OCI-LY1 (cell line): ENCODE measurements around the gene SYNDIG1.

Experiments
- H2AFZ ChIP-seq: fragments of 200-600 bp; sonication (generic), shearing (Covaris generic); 2 replicates; pipeline ENCODE4 v1.6.0; 2014; ENCODE audit warnings: antibody characterized with exemption, mild to moderate bottlenecking, low read length
- H3F3A ChIP-seq: fragments of 200-600 bp; sonication (generic), shearing (Covaris generic); 2 replicates; pipeline ENCODE4 v1.6.0; 2014; ENCODE audit warnings: mild to moderate bottlenecking, antibody characterized with exemption, low read length, moderate library complexity; ENCODE audit not compliant: insufficient read depth
- H3K27ac ChIP-seq: fragments of 200-600 bp; sonication (generic); 2 replicates; pipeline ENCODE4 v1.5.1; 2014; ENCODE audit warnings: low read length, mixed run types, mild to moderate bottlenecking, low read depth; ENCODE audit not compliant: poor library complexity, severe bottlenecking
- H3K27me3 ChIP-seq: fragments of 200-600 bp; sonication (generic); 2 replicates; pipeline ENCODE4 v1.6.0; 2014; ENCODE audit warnings: antibody characterized with exemption, mild to moderate bottlenecking, low read length, moderate library complexity; ENCODE audit not compliant: insufficient read depth
- H3K36me3 ChIP-seq: fragments of 200-600 bp; sonication (generic); 2 replicates; pipeline ENCODE4 v1.6.1; 2014; ENCODE audit warnings: mild to moderate bottlenecking, antibody characterized with exemption, low read length, moderate library complexity, mixed read lengths; ENCODE audit not compliant: insufficient read depth
- H3K4me1 ChIP-seq: fragments of 200-600 bp; sonication (generic); 2 replicates; pipeline ENCODE4 v1.5.1; 2014; ENCODE audit warnings: mild to moderate bottlenecking, low read length, moderate library complexity; ENCODE audit not compliant: insufficient read depth, severe bottlenecking
- H3K4me2 ChIP-seq: fragments of 200-600 bp; sonication (generic), shearing (Covaris generic); 2 replicates; pipeline ENCODE4 v1.6.1; 2014; ENCODE audit warnings: low read length
- H3K4me3 ChIP-seq: fragments of 200-600 bp; sonication (generic); 2 replicates; pipeline ENCODE4 v1.5.1; 2014; ENCODE audit warnings: low read length, low read depth, mild to moderate bottlenecking, mixed read lengths; ENCODE audit not compliant: poor library complexity, severe bottlenecking
- H3K79me2 ChIP-seq: fragments of 200-600 bp; shearing (Covaris generic); 2 replicates; pipeline ENCODE4 v1.6.1; 2016; ENCODE audit warnings: mixed run types, low read length, mixed read lengths; ENCODE audit not compliant: insufficient read depth
- H3K9ac ChIP-seq: fragments of 200-600 bp; sonication (generic), shearing (Covaris generic); 2 replicates; pipeline ENCODE4 v1.6.1; 2014; ENCODE audit warnings: mild to moderate bottlenecking, low read length, mixed read lengths
- H3K9me2 ChIP-seq: fragments of 200-600 bp; sonication (generic), shearing (Covaris generic); 2 replicates; pipeline ENCODE4 v1.6.1; 2014; ENCODE audit warnings: low read depth, mild to moderate bottlenecking, low read length, mixed read lengths
- H3K9me3 ChIP-seq: fragments of 200-600 bp; shearing (Covaris generic); 2 replicates; pipeline ENCODE4 v1.6.1; 2014; ENCODE audit warnings: low read length, mixed read lengths
- H4K20me1 ChIP-seq: fragments of 200-600 bp; sonication (generic), shearing (Covaris generic); 2 replicates; pipeline ENCODE4 v1.6.0; 2016; ENCODE audit warnings: mild to moderate bottlenecking, low read length; ENCODE audit not compliant: insufficient read depth
- EZH2 ChIP-seq: fragments of 200-600 bp; sonication (generic), shearing (Covaris generic); IDR thresholded peaks from 2 replicates; pipeline ENCODE4 v1.8.0; 2017; ENCODE audit warnings: borderline replicate concordance, mixed run types, mild to moderate bottlenecking, antibody characterized with exemption, low read length, moderate library complexity, mixed read lengths
- TF ChIP-seq, protein P1 (sequence below): fragments of 200-600 bp; sonication (generic), shearing (Covaris generic); IDR thresholded peaks from 2 replicates; pipeline ENCODE4 v1.5.1; 2017; ENCODE audit warnings: mild to moderate bottlenecking, antibody characterized with exemption, low read length, moderate library complexity, mixed read lengths

SYNDIG1 gene

DNA sequence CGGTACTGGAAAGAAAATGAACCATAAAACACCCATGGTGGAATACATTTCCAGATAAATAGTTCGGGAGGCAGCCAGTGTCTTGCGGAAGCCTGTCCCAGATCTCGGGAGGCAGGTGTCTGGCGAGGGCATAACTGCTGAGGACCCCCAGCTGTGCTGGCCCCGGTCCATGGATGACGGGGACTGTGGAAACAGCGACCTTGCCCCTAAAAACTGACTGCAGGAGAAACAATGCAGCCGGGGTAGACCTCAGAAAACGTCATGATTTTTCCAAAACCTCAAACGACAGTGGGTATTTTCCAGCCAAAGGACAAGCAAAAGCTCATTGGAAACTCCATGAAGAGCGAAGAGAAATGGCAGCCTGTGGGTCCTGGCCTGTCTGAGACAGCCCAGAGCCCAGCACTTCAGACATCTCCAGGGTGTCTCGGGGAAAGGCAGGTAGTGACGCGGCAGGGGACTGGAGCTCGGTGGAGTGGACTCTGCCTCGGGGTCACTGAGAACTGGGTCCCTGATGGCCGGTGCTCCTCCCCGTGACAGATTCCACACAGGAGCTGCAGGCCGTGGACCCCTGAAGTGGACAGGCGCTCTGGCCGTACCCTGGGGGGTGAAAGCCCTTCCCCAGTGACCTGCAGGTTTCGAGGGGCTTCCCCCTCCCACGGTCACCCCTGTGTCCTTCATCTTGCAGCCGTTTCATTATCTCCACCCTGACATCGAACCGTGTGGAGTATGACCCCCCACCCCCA is 188.6 kb downstream of the SYNDIG1 start:
- no peaks in the 10 kb centered on the region for H3K79me2 ChIP-seq
- H3K9me3 ChIP-seq, result no peaks in the 10 kb centered on the region
- no peak overlapping the region for H2AFZ ChIP-seq
- H3K9ac ChIP-seq, result no peak overlapping the region
- TF ChIP-seq, protein P1, sequence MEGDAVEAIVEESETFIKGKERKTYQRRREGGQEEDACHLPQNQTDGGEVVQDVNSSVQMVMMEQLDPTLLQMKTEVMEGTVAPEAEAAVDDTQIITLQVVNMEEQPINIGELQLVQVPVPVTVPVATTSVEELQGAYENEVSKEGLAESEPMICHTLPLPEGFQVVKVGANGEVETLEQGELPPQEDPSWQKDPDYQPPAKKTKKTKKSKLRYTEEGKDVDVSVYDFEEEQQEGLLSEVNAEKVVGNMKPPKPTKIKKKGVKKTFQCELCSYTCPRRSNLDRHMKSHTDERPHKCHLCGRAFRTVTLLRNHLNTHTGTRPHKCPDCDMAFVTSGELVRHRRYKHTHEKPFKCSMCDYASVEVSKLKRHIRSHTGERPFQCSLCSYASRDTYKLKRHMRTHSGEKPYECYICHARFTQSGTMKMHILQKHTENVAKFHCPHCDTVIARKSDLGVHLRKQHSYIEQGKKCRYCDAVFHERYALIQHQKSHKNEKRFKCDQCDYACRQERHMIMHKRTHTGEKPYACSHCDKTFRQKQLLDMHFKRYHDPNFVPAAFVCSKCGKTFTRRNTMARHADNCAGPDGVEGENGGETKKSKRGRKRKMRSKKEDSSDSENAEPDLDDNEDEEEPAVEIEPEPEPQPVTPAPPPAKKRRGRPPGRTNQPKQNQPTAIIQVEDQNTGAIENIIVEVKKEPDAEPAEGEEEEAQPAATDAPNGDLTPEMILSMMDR, result no peak
- no peak for TF ChIP-seq EZH2
- H3K27ac ChIP-seq, result no peak overlapping the region
- no peaks in the 10 kb centered on the region for H3K9me2 ChIP-seq
- H3K27me3 ChIP-seq, result no peaks in the 10 kb centered on the region
- H3K4me2 ChIP-seq, result no peak overlapping the region
- no peaks in the 10 kb centered on the region for H3K36me3 ChIP-seq
- H4K20me1 ChIP-seq, result no peaks in the 10 kb centered on the region
- no peaks in the 10 kb centered on the region; the same call in 1 of the 2 replicates for H3F3A ChIP-seq
- no peaks in the 10 kb centered on the region for H3K4me1 ChIP-seq
- H3K4me3 ChIP-seq, result no peak overlapping the region

DNA sequence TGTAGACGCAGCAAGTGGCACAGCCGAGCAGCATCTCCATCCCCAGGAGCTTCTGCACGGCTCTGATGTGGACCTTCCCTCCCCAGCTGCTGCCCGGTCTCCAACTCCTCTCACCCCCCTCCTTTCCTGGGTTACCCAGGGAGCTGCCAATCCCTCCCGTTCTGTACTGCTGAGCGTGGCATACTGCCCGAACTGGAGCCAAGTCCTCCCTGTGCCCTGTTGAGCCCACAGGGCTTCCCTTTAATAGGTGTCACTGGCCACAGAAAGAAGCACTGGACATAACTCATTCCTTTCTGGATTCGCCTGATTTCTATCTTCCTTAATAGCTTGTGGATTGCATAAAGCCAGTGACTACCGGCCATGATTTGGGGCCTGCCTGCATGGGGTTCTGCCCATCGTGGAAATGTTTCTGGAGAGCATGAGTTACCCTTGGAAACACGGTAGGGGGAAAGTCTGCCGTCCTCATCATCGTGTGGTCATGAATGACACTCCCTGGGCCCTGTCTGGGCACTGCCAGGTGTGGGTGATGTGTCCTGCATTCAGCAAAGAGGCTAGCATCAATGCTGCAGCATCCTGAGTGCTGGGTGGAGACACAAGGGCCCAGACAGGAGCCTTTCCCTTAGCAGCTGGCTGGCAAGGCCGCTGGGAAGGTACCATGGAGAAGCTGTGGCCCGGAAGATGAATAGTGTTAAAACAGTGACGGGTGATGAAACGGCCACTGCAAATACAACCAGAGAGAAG is 189.7 kb downstream of the SYNDIG1 start:
- Histone ChIP-seq H3K4me1 (no peaks in the 10 kb centered on the region), H3K4me3 (no peak overlapping the region), H3K9ac (no peak overlapping the region), H3K9me3 (no peaks in the 10 kb centered on the region), H3K27ac (no peak overlapping the region), H4K20me1 (no peaks in the 10 kb centered on the region), H3F3A (no peaks in the 10 kb centered on the region; the same call in 1 of the 2 replicates), H3K9me2 (no peaks in the 10 kb centered on the region), H2AFZ (no peak overlapping the region), H3K4me2 (no peak overlapping the region), H3K79me2 (no peaks in the 10 kb centered on the region), H3K36me3 (no peaks in the 10 kb centered on the region), H3K27me3 (no peaks in the 10 kb centered on the region)
- no peak for TF ChIP-seq EZH2
- TF ChIP-seq, protein P1, result no peak

DNA sequence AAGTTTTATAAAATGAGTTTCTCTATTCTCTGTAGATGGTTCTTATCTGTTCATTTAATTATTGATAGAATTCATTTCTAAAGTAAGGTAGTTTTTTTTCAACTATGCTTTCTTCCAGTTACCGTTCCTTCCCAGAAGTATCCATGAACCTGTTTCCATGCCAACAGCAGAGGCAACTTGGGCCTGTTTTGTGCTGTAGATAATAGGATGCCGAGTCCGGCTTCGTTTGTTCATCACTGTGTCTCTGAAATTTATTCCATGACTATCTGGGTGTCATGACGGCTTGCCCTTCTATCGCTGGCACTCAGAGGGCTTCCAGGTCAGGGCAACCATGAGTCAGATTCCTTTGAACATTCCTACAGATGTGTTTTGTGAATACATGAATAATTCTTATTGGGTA is 190.4 kb downstream of the SYNDIG1 start:
- Histone ChIP-seq H3K36me3 (no peaks in the 10 kb centered on the region), H3F3A (no peaks in the 10 kb centered on the region; the same call in 1 of the 2 replicates), H3K4me1 (no peaks in the 10 kb centered on the region), H3K9me2 (no peaks in the 10 kb centered on the region), H3K9ac (no peak overlapping the region), H3K9me3 (no peaks in the 10 kb centered on the region), H3K79me2 (no peaks in the 10 kb centered on the region), H3K4me3 (no peak overlapping the region), H3K4me2 (no peak overlapping the region), H4K20me1 (no peaks in the 10 kb centered on the region), H3K27ac (no peak overlapping the region), H3K27me3 (no peaks in the 10 kb centered on the region), H2AFZ (no peak overlapping the region)
- no peak for TF ChIP-seq EZH2
- TF ChIP-seq, protein P1, result no peak
